NCI-H774 (cell line): Measurements from ENCODE around the gene HECTD4.
"Not testable (repeated sequence)": the region's sequence is repeated elsewhere in the genome, so short reads cannot be mapped to it uniquely, and the experiment has no call there.

Experiments used
- DNase-seq: peaks from one replicate; lab custom pipeline; 2025; lab: John Stamatoyannopoulos, UW

Gene HECTD4

GRCh38 chr12:112266473-112266872 is 115.8 kb downstream of the HECTD4 start:
- DNase-seq: no peak

DNA sequence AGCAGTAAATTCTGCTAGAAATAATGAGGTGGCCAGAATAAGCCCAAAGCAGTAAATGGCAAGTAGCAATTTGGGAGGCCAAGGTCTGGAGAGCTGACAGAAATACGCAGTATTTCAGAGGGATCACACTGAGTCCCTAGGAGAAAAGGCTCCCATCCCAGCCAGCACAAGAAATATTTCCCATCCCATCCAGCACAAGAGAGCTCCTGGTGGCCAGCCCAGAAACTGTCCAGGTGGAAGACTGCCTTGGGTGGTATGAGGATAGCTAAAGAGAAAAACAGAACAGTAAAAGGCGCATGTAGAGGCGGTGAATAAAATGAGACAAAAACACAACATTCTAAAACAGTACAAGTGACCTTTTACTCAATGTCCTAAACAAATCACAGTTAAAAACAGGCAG is 120.7 kb downstream of the HECTD4 start:
- DNase-seq: no peak

DNA sequence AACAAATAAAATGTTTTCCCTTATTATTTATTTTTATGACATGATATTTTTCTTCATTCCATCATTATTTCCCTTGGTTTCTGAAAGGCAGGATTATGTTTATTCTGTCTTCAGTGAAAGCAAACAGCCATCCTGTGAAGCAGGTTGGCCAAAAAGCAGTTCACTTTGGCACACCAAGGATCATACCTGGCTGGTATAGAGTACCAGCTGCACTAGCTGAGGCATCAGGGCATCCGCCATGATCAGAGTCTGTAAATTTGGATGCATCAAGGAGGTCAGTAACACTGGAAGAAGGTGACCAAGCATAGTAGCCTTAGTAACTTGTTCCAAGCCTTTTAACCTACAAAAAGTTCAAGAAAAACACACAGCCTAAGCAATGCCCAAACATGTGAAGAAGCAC is 123.3 kb downstream of the HECTD4 start:
- DNase-seq: no peak

DNA sequence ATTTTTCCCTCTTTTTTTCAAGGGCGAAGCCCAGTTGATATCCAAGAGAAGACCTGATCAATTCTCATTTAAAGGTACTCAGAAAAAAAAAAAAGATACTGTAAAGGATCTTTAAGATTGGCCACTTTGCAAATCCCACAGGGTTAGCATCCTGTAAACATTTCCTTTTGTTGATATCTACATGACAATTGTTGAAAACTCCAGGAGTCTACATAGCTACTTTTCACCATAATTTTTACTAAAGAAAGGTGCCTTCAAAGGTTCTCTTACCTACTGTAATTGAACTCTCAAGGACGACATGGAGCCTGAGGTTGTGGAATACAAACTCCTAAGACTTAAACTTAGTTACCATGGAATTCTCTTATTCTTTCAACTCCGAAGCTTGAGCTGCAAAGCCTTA is 125.5 kb downstream of the HECTD4 start:
- DNase-seq: no peak

DNA sequence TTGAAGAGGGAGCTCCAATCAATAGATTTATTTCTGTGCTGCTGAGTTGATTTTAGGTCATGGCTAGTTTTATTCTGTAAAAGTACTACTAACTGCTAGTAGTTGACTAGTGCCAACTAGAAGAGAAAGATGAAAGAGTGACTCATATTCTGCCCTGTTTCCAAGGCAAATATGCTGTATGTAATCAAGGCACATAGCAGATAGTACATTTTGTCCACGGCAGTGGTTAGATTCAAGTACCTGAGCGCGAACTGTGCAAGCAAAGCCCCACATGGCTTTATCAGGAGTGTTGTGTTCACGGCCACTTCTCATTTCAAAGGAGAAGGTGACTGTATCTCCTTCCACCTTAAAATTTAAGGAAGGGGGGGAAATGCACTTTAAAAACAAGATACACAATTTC is 130.0 kb downstream of the HECTD4 start:
- no peak for DNase-seq

GRCh38 chr12:112244902-112245301 is 137.3 kb downstream of the HECTD4 start:
- not testable (repeated sequence) for DNase-seq

- DNase-seq: no peak
Measured at GRCh38 chr12:112243255-112244110, 138.7 kb downstream of the HECTD4 start.

- DNase-seq: no peak
Measured at GRCh38 chr12:112241176-112241575, 141.1 kb downstream of the HECTD4 start.

DNA sequence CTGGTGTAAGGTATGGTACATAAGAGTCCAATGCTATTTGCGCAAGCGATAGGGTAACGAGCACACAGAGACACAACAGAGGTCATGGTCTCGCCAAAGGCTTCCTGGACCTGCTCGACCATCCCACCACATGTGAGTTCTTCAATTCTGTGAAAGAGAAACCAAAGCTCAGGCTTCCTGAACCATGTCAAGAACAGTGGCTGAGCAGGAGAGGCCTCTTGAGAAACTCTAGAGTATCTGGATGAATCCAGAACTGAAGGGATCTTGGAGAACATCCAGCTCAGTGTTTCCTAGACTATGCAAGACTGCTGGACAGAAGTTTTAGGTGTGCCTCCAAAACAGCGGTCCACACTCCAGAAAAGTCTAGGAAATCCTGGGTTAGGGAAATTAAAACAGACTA is 142.3 kb downstream of the HECTD4 start:
- no peak for DNase-seq

DNA sequence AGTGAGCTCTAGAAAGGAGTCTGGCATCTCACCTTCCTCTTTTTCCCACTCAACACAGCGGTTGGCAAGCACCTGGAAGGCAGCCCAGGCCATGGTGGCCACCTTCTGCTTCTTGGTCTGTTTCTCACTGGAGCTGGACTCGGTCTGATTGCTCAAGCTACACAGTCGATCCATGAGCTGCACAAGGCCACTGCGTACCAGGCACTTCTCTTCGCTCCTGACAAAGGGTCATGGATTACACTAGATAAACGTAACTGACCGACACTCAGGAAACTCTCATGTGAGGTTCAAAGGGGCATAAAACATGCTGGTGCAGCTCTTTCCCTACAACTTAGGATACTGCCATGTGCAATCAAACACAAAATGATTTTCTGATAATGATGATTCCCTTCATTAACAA is 143.2 kb downstream of the HECTD4 start:
- no peak for DNase-seq

GRCh38 chr12:112238441-112238840 is 143.8 kb downstream of the HECTD4 start:
- DNase-seq: no peak

DNA sequence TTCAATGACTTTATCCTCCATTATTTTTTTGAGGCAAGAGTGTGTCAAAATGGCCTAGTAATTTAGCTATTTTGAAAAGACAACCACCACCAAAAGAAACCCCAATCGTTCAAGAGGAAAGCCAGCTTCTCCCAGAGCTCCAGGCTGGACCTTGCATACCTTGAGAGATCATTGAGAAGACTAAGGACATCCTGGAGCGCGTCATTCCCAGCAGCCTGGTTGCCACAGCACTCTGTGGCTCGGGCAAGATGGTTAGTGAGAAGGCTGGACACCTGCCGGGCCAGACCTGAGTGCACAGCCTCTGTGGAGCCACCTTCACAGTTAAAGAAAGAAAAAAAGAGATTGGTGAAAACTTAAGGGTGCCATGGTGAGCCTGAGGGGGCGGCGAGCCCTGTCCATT is 145.4 kb downstream of the HECTD4 start:
- DNase-seq: no peak

DNA sequence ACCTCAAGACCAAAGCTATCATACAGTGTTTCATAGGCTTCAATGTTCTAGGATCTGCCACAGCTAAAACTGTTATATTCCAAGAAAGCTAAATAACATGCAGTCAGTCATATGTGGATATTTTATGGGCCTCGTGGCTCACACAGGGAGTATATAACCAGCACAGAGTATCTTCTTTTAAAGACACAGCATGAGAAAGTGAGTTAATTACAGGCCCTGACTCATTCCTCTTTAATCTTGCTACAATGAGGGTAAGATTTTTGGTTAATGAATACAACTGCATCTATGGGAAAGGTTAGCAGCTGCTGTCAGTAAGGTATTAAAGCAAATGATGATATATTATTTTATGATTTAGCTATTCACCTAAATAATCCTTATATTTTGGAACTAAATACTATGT is 145.8 kb downstream of the HECTD4 start:
- DNase-seq: no peak

- no peak for DNase-seq
Measured at GRCh38 chr12:112234303-112234702, 147.9 kb downstream of the HECTD4 start.

DNA sequence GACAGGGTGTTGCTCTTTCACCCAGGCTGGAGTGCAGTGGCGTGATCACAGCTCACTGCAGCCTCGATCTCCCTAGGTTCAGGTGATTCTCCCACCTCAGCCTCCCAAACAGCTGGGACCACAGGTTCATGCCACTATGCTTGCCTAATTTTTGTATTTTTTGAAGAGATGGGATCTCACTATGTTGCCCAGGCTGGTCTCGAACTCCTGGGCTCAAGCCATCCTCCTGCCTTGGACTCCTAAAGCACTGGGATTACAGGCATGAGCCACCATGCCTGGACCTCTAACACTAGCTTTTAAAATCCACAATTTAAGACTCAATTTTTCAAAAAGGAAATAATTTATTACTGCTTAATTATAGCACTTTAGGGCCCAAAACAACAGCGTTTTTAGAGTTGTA is 149.0 kb downstream of the HECTD4 start:
- DNase-seq: no peak

DNA sequence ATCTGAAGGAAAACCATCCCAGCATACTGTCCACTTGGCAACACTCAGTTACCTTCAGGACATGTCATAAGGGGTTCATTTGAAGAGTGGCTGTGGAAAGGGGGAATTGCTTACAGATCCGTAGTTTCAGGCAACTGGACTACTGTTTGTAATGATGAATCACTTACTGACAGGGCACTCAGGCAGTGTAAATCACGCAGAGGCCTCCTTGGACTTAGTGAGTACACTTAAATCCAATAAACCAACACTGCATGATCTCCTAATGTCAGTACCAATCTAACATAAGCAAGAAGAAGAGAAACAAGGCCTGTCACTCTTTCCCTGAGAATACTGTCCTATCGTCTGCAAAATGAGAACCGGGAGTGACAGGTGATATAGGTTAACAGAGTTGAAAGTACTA is 152.1 kb downstream of the HECTD4 start:
- no peak for DNase-seq

DNA sequence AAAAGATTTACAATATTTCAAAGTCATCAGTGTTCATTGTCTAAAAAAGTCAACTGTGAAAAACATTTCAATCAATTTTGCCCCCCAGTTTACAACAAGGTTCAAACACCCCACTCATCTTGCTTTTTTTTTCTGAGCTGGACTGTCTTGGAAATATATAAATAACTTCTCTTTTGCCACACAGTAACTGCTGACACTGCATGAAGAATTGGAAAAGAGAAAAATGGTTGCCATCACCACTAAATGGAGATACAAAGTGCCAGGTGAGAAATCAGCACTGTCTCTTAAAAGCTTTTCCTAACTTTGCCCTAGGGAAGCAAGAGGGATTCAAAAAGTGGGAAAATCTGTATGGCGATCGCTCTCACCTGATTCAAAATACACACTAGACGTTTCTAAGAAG is 155.5 kb downstream of the HECTD4 start:
- no peak for DNase-seq

DNA sequence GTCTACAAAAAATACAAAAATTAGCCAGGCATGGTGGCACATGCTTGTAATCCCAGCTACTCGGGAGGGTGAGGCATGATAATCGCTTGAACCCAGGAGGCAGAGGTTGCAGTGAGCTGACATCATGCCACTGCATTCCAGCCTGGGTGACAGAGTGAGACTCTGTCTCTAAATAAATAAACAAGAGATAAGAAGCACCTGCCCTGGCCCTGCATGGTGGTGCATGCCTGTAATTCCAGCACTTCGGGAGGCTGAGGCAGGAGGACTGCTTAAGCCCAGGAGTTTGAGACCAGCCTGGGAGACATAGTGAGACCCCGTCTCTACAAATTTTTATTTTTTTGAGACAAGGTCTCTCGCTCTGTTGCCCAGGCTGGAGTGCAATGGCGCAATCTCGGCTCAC is 161.6 kb downstream of the HECTD4 start:
- not testable (repeated sequence) for DNase-seq

GRCh38 chr12:112219195-112219594 is 163.0 kb downstream of the HECTD4 start:
- no peak for DNase-seq

GRCh38 chr12:112218150-112218549 is 164.1 kb downstream of the HECTD4 start:
- no peak for DNase-seq

- DNase-seq: no peak
Measured at GRCh38 chr12:112217647-112218046, 164.6 kb downstream of the HECTD4 start.

DNA sequence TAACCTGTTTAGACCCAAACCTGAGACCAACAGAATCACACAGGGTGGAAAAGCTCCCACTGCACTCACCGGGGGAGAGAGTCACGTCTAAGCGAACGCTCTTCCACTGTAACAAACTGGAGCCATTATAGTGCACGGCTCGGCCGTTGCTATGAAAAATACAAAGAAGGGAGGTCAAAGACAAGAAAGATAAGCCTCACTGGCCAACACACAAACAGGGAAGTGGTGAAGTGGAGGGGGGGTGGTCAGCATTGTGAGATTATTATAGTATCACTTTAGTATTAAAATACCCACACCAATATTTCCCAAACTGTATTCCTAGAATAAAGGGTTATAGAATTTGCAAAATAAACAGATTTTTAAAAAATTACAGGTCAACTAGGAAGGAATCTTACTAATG is 166.0 kb downstream of the HECTD4 start:
- no peak for DNase-seq

DNA sequence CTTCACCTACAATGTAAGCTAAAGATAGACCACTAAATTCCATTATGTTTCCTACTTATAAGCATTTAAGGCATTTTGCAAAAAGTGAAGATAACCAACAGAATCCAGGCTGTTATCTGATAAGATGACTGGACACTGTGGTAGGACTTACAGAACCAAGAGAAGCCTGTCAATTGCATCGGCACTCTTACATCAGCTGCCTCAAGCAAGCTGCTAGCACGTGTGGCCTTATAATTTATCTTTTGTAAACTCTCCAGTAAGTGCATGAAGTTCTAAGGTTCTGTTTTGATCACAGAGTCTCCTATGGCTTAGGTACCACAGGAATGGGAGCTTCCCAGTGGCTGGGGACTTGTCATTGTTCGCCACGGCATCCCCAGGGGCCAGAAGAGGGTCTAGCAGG is 168.2 kb downstream of the HECTD4 start:
- no peak for DNase-seq

DNA sequence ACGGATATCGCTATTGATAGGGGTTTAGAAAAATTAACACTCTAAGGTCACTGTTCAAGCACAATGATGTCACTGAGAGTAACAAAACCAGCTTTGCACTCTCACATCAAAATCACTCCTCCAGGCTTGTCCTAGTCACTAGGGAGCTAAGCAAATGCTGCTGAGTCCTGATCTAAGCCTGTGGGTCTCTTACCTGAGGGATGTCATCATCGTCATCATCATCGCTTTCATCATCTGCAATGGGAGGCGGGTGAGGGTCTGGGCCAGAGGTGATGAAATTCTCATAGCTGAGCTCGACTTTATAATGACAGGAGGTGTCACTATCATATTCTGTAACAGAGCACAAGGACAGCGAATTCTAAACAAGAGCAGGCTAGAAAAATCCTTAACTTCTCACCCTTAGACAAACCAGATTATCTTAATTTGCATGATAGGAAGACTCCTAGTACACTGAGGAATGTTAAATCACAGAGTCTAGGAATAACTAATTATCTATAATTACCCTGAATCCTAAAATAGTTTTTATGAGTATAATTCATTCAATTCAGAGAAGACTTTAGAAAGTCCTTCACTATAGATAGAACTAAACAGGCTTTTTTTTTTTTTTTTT is 173.8 kb downstream of the HECTD4 start:
- DNase-seq: no peak
